Suprapubic skin (tissue), 4 donors: ENCODE results near the gene LRRC27. TPM values are rescaled to one million over a fixed set of nuclear protein-coding genes. Genes with fewer than 3 reads are reported as not detected.

ENCODE experiments used
- DNase-seq, 2 donors: peaks; one replicate each; pipeline ENCODE4 v3.0.0-alpha.2; 2019; ENCODE audit warnings: low spot score in 2 of 2
- H3K27ac ChIP-seq: fragments of 200-600 bp; sonication (generic); one replicate; pipeline ENCODE4 v1.5.1; 2019
- H3K27me3 ChIP-seq: fragments of 200-600 bp; sonication (generic); one replicate; pipeline ENCODE4 v1.5.1; 2019
- H3K36me3 ChIP-seq: fragments of 200-600 bp; sonication (generic); one replicate; pipeline ENCODE4 v1.5.1; 2019
- H3K4me1 ChIP-seq: fragments of 200-600 bp; sonication (generic); one replicate; pipeline ENCODE4 v1.5.1; 2019
- H3K4me3 ChIP-seq: fragments of 200-600 bp; sonication (generic); one replicate; pipeline ENCODE4 v1.5.1; 2019; ENCODE audit warnings: mild to moderate bottlenecking
- H3K9me3 ChIP-seq: fragments of 200-600 bp; sonication (generic); one replicate; pipeline ENCODE4 v1.5.1; 2019
- EP300 ChIP-seq: sonication (generic); formaldehyde crosslinking; IDR thresholded peaks from one replicate; pipeline ENCODE4 v1.6.1; 2017; ENCODE audit warnings: antibody characterized with exemption
- POLR2A ChIP-seq, 2 donors: fragments of 450-650 bp; IDR thresholded peaks; one replicate each; pipeline ENCODE4 v1.6.1; 2017; ENCODE audit warnings: antibody characterized with exemption in 2 of 2, mild to moderate bottlenecking in 2 of 2, moderate library complexity in 2 of 2
- POLR2AphosphoS5 ChIP-seq, 3 donors: sonication (generic); formaldehyde crosslinking; IDR thresholded peaks; one replicate each; pipeline ENCODE4 v1.6.1; 2017; ENCODE audit warnings: antibody characterized with exemption in 3 of 3
- WGBS: methylation state at CpG from one replicate; pipeline ENCODE4 v1.1.5; 2018; 5-methylcytosine and 5-hydroxymethylcytosine counted together
- total RNA-seq, 4 donors: library from RNA; depleted of rRNA; stranded (reverse); fragments of >200 nt; gene quantifications; one replicate each; pipeline ENCODE4 v1.1.0, GENCODE V29; 2016
- TF ChIP-seq, protein P1 (sequence below), 2 donors: fragments of 200-600 bp in 1 of 2; fragments of 450-650 bp in 1 of 2; sonication (generic) in 1 of 2; IDR thresholded peaks; one replicate each; pipeline ENCODE4 v1.5.1; 2016 to 2019; ENCODE audit warnings: antibody characterized with exemption in 2 of 2, mild to moderate bottlenecking in 1 of 2, moderate library complexity in 1 of 2

Gene LRRC27
- total RNA-seq, 4 donors from 2014 or later: 6.6 to 13.1 (median 7.1) TPM

DNA sequence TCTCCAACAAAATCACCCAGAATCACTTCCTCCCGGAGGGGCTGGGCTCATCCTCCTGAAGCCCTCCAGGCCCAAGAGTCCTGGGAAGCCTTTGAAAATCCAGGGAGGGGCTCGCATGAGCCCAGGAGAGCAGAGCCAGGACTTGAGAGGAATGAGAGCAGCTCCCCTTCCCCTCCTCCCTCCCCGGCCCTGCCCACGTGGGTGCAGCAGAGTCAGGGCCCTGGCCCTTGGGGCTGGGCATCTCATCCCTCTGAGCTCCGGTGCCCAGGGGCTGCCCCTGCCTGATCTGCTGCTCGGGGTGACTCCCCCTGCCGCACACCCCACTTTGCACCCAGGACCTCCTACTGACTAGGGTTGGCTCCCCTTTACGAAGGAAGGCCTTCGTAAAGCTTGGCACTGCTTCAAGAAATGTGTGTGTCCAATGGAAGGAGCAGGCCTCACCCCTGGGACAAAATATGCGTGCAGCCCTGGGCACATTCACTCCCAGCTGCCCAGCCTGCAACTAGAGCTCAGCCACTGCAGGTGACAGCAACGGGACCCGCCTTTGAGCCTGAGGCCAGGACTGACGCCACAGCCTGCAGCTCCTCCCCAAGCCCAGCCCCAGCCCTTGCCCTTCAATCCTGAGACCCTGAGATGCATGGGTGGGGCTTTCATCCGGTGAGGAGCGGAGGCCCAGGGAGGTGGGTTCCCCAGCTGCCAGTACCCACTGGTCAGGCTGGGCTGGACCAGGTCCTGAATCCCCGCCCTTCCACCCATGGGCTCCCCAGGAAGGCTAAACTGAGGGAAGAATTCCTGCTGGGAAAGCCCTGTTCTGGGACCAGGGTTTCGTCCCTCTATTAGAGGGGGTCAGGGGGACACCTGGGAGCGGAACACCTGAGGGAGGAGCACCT is 86.8 kb downstream of the LRRC27 start:
- Histone ChIP-seq H3K36me3 (peaks cover 3% of the 10 kb centered on the region), H3K4me1 (peaks cover 91% of the 10 kb centered on the region), H3K9me3 (no peaks in the 10 kb centered on the region), H3K4me3 (no peak overlapping the region), H3K27ac (peak overlapping the region; percentile 88), H3K27me3 (no peaks in the 10 kb centered on the region)
- no peak for DNase-seq
- TF ChIP-seq EP300: no peak
- TF ChIP-seq, protein P1, sequence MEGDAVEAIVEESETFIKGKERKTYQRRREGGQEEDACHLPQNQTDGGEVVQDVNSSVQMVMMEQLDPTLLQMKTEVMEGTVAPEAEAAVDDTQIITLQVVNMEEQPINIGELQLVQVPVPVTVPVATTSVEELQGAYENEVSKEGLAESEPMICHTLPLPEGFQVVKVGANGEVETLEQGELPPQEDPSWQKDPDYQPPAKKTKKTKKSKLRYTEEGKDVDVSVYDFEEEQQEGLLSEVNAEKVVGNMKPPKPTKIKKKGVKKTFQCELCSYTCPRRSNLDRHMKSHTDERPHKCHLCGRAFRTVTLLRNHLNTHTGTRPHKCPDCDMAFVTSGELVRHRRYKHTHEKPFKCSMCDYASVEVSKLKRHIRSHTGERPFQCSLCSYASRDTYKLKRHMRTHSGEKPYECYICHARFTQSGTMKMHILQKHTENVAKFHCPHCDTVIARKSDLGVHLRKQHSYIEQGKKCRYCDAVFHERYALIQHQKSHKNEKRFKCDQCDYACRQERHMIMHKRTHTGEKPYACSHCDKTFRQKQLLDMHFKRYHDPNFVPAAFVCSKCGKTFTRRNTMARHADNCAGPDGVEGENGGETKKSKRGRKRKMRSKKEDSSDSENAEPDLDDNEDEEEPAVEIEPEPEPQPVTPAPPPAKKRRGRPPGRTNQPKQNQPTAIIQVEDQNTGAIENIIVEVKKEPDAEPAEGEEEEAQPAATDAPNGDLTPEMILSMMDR (IDR thresholded peaks at IDR 0.05): no peak
- WGBS: 30% methylated on average over 2 of the region's 18 CpGs

DNA sequence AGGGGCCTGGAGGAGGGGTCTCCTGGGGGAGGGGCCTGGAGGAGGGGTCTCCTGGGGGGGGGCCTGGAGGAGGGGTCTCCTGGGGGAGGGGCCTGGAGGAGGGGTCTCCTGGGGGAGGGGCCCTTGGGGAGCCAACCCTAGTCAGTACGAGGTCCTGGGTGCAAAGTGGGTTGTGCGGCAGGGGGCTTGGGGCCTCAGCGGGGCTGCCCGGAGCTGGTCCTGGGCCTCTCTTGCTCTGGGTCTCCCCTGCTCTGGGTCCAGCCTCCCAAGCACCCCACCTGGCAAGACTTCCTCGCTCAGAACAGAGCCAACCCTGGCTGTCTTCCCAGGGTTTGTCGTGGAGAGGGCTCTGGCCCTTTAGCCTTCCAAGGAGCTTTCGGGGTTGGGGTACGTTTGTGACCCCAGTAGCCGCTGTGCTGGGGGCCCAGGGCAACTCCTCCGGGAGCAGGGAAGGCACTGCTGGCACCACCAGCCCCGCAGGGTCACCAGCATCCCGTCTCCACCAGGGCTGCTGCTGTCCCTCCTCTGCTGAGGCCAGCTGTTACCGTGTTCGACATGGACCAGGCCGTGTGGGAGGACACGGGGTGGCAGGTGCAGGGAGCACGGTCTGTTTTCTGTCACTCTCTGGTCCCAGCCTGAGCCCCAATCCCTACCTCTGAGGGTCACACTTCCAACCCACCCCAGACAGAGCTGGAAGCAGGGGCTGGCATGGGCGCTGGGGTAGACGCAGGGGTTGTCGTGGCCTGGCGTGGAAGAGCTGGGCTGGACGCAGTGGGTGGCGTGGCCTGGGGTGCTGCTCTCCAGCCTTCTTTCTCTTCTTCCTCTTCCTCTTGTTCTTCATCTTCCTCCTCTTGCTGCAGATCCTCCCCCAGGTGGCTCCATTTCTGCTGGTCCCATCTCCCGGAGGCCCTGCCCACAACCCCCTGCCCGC is 87.8 kb downstream of the LRRC27 start:
- Histone ChIP-seq H3K27ac (peak overlapping the region; percentile 88), H3K4me3 (no peak overlapping the region), H3K9me3 (no peaks in the 10 kb centered on the region), H3K27me3 (no peaks in the 10 kb centered on the region), H3K36me3 (peaks cover 3% of the 10 kb centered on the region), H3K4me1 (peaks cover 90% of the 10 kb centered on the region)
- WGBS: 68% methylated on average over 17 of the region's 25 CpGs
- TF ChIP-seq EP300 (no peak), POLR2A (IDR thresholded peaks at IDR 0.05) (no peak), POLR2AphosphoS5 (IDR thresholded peaks at IDR 0.05) (no peak)
- TF ChIP-seq, protein P1 (IDR thresholded peaks at IDR 0.05): no peak
- no peak for DNase-seq

DNA sequence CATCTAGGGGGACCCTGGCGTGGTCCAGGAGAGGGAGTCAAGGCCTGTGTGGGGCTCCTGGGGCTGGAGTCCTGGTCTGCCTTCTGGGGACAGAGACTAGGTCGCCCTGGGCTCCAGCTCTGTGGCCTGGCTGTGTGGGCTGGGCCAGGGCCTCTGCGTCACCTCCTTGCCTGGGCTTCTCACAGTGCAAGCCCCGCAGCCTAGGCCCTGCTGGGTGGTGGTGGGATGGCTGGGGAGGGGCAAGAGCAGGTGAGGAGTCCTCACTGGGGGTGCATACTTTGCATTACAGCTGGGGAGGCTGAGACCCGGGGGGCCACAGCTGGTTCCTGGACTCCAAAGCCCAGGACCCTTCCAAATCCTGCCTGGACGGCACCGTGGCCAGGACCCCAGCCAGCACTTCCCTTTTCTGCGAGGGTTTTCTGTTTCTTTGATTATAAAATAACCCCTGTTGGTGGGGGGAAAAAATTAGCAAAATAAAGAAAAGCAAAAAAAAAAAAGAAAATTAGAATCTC is 88.5 kb downstream of the LRRC27 start:
- H3K4me1 ChIP-seq: peaks cover 86% of the 10 kb centered on the region
- TF ChIP-seq POLR2AphosphoS5 (IDR thresholded peaks at IDR 0.05) (no peak), POLR2A (IDR thresholded peaks at IDR 0.05) (no peak), EP300 (no peak)
- TF ChIP-seq, protein P1 (IDR thresholded peaks at IDR 0.05): no peak
- H3K36me3 ChIP-seq: no peaks in the 10 kb centered on the region
- H3K27me3 ChIP-seq: no peaks in the 10 kb centered on the region
- H3K27ac ChIP-seq: peak overlapping the region; percentile 88
- DNase-seq: no peak
- 33% methylated on average over 5 of the region's 8 CpGs for WGBS
- no peaks in the 10 kb centered on the region for H3K9me3 ChIP-seq
- H3K4me3 ChIP-seq: no peak overlapping the region

DNA sequence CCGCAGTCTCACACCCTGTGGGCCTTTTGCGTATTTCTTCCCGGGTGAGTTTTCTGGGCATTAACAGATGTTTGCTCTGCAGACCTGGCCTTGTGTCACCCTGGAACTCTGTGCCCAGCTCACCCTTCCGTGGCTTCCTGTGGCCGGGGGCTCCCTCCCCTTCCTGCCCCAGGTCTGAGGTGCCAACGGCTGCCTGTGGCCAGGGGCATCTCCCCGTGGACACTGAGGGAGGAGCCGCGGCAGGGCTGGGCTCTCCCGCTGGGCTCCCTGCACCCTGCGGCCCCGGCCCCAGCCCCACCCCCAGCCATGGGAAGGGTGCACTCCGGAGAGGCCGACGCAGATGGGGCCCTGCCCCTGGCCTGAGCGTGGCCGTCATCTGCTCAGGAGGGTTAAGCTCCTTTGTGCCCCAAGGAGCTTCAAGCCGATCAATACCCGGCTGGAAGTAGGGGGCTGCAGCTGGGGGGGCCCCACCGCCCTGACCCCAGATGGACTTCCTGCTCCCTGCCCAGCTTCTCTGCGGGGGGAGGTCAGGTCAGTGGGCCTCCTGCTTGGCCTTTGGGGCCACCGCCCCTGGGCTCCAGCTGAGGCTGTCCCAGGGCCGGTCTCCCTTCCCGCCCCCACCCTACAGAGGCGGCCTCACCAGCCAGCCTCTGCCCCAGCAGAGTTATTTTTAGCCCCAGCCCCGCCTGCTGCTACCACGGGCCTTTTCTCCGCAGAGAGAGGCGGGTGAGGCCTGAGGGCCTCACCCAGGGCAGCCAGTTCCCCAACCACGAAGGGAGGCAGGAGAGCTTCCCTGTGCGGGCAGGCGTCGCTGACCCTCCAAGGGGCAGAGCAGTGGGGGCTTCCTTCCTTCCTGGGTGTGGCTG is 89.2 kb downstream of the LRRC27 start:
- Histone ChIP-seq H3K9me3 (no peaks in the 10 kb centered on the region), H3K4me3 (peak overlapping the region; percentile 28), H3K36me3 (no peaks in the 10 kb centered on the region), H3K4me1 (peaks cover 85% of the 10 kb centered on the region), H3K27ac (peak overlapping the region; percentile 88), H3K27me3 (no peaks in the 10 kb centered on the region)
- no peak for TF ChIP-seq POLR2A (IDR thresholded peaks at IDR 0.05)
- TF ChIP-seq, protein P1 (IDR thresholded peaks at IDR 0.05): no peak
- TF ChIP-seq EP300: no peak
- no peak for TF ChIP-seq POLR2AphosphoS5 (IDR thresholded peaks at IDR 0.05)
- DNase-seq: no peak
- 7% methylated on average over 15 of the region's 33 CpGs for WGBS
